HG03432 (cell line): ENCODE measurements around the gene TRIM26.
"Not testable (repeated sequence)": the region's sequence is repeated elsewhere in the genome, so short reads cannot be mapped to it uniquely, and the experiment has no call there.

Source experiments
- ATAC-seq: cut with Tn5 transposase; IDR thresholded peaks from one replicate; pipeline ENCODE4 v1.9.1; 2021; ENCODE audit warnings: mild to moderate bottlenecking, moderate library complexity; ENCODE audit not compliant: unreplicated experiment

The TRIM26 gene

DNA sequence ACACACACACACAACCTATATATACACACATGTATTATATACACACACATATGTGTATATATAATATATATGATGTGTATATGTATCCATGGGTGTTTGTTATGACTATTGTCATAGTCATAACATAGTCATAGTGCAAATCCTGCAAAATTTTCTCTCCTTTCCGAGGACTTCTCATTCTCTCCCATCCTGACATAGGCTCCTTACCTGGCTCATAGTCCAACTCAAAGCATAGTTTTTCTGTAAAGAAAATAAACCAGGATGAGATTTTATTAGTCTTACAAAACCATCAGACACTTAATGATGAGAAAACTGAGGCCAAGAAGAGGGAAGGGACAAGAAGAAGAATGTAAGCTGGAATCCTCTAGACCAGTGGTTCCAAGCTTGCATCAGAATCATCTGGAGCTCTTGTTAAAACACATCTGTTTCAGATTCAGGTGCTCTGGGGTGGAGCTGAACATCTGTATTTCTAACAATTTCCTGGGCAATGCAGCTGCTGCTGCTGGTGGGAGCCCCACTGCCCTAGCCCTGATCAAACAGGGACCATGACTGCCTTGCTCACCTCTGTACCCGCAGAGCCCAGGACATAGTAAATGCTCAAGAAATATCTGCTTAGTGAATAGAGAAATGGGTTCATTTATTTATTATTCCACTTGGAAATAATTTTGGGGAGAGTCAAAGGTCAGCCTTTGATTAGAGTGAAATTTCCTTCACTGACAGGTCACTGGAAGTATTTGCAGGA, 57.5 kb downstream of the TRIM26 start:
- ATAC-seq: no peak

DNA sequence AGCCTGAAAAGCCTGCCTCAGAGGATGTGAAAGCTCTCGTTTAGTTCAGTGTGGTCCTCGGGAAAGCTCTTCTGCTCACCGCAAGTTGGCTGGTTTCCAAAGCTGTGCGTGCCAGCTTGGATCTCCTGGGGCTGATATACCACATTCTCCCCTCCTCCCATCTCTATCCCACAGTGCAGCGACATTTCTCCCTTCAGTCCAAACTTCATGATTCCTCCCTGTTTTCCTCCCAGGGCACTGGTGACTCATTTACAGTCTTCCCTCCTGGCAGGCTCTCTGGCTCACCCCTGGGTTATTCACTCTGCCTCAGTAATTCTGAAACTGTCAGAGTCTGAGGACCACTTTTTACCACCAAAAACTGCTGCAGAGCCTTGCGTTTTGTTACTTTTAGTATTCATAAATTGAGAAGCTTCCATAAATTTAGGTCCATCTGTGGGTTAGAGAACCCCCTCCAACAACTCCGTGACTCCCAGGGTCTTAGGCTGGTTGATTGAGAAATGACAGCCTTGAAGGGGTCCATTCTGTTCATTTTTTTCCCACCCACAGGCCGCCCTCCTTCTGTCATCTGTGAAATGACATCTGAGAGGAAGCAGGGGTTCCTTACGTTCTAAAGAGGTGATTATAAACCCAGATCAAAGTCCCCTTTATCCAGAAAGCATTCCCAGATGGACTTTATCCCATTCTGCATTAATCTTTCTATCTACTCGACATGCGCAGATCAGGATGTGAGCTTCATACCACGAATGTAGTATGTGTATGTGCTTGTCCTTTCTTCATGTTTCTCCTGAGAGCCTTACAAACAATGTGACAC, 58.3 kb downstream of the TRIM26 start:
- ATAC-seq: no peak

DNA sequence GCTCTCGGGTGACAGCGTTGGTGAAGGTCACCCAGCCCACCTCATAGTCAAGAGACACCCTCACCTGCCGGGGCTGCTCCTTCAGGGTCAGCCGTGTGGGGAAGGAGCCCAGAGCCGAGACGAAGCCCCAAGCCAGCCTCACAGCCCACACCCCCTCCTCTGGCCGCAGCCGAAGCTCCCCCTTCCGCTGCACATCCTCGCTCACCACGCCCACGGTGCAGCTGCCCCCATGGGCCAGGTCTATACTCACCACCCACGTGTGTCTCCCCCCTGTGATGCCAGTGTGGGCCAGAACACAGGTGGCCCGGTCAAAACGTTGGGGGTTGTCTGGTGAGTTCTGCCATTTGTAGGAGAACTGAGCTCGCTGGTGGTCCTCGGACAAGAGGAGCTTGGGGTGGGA, 59.1 kb downstream of the TRIM26 start:
- ATAC-seq: no peak

DNA sequence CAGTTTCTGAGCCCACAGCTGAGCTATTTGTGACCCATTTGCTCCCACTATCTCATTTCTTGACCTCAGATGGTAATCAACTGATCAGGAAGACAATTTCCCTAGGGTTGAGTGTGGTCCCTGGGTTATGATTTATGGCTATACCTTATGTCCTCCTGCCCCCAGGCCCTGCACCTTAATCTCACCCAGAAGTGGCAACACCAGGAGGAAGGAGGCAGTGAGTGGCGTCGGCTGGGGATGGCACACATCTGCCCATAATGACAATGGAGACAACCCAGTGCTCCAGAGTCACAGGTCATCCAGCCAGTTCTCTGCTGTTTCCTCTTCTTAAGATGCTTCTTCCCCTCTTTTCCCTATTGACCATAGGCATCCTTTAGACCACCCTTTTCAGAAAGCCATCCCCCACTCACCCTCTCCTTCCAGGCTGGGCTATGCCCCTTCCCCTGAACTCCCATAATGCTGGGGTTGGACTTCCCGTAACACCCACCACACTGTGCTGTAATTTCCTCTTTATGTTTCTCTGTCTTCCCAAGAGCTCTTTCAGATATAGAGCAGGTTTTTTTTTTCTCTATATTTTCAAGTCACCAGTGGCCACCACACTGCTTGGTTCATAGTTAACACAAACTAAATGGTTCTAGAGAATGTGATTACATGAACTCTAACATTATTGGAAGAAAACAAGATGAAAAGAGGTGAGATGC, 60.1 kb downstream of the TRIM26 start:
- no peak for ATAC-seq

DNA sequence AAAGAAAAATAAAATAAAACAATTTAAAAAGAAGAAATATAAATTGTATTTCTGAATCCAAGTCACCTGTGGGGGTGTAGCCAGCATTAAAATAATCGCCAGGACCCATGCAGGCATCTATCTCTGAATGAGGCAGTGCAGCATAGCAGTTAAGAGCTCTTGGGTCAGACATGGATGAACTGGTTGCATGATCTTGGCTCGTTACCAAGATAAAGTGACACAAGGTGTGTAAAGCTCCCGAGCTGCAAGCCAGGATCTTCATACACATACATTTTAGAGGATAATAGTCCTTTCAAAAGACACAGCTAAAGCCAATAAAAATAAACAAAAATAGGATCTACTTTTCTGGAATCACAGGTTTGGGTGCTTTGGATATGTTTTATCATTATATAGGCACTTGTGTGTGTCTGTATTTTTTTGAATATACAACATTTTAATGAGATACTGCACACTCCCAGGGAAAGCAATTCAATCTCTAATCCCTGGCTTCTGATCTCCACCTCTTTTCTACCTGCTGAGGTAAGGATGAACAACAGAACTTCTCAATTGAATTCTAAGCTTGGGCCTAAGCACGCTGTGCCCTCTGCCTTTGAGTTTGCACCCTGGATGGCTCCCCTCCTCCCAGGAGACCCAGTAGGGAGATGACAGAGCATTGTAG, 61.1 kb downstream of the TRIM26 start:
- no peak for ATAC-seq

DNA sequence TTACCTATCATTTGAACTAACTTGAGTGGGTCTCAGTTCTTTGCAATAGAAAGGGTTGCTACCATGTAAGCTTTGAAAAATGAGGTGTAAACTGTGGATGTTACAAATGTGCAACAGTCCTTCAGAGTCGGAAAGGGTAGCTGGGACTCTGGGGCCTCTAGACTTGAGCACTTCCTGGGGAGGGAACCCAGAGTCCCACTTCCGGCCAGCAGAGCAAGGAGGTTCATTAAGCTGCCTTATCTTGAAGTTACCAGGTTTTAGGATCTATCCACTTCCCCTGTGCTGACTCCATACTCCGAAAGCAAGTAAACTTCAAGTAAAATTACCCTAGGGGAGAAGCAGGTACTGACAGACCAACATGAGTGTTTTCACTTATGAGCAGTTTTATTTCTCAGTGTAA, 61.6 kb downstream of the TRIM26 start:
- no peak for ATAC-seq

DNA sequence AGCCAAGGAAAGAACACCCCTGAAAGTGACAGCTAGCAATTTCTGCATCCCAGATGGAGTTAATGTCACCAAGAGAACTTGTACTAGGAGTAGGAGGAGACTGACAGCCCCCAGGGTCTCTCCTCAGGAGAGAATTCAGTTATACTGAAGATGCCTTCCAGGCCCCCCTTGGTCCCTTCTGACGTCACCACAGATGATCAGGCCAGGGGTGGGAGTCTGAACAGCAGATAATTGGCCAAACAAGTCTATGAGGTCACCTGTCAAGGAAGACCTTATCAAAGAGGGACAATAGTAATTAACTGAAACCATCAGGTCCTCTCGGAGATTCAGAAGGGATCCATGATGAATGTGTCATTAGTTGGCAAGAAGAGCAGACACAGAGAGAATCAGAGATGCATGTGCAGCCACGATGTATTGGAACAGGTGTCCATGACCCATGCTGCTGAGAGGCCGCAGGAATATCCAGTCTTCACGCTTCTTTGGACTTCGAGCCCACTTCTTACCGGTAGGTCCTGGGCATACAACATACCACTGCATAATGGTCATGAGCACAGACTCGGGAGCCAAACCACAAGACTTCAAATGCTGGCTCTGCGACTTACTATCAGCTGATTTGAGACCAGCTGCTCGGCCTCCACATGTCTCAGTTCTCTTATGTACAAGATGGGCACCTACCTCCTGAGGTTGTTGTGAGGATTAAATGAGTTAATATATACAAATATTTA, 62.4 kb downstream of the TRIM26 start:
- ATAC-seq: no peak

DNA sequence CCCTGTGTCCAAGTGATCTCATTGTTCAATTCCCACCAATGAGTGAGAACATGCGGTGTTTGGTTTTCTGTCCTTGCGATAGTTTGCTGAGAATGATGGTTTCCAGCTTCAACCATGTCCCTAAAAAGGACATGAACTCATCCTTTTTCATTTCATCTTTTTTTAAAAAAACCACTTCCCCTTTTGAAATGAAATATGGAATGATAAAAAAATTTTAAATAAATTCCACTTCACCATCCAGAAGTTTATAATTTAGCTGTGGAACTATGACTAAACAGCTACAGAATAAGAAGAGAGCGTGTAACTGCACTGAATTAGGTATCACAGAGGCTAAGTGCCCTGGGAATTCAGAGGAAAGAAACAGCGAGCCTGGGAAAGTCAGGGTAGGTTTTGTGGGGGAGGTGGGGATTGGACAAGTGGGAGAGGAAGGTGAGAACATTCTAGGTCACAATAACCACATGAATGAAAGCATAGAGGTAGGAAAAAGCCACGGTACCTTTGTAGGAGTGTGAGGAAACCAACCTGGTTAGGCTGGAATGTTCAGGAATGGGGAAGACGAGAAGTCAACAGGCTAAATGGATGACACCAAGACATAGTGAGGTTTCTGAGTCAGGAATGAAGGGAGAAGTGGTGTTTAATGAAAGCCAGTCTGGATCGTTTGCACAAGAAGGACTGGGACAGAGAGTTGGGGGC, 63.2 kb downstream of the TRIM26 start:
- ATAC-seq: no peak

DNA sequence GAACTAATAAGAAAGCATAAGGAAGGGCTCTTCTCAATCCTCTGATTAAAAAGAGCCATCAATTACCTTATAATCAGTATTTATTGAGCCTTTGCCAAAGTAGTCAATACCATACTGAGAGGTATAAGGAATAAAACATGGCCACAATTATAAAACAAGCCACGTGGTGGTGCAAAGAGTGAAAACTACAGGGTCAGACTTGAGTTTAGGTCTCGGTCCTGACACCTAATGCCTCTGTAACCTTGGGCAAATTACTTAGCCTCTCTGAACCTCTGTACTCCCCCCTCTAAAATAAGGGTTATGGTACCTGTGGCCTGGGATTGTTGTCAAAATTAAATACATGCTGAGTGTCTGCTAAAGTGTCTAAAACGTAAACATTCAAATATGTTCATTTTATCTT, 64.0 kb downstream of the TRIM26 start:
- no peak for ATAC-seq

DNA sequence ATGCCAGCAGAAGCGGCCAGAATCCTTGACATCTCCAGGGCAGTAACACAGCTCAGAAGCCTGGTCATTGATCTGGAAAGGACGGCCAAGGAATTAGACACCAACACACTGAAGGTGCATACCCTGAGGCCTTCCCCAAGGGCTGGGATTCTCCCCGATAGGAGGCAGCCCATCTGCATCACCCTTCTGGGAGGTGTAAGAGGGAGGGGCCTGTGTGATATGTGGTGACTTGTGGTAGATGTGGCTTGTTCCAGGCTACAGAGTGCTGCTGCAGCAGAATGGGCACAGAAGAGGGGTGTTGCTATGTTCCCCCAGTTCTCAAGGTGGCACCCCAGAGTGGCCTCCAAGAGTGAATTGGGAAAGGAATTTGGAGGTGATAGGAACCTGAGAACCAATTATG, 66.1 kb downstream of the TRIM26 start:
- no peak for ATAC-seq

DNA sequence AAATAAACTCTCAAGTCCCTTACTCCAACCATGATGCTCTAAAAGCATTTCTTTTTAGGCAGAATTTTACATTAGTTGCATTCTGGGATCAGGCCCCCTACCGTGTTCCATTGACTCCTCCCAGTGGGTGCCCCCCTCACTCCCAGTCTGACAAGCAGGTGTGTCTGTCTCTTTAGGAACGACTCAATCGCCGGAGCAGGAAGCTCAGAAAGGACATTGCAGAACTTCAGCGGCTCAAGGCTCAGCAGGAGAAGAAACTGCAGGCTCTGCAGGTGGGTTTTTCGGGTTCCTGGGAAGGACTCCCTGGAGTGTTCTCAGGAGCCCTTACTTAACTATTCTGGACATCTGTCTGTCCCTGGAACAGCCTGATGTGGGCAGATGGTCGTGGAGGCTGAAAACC, 67.4 kb downstream of the TRIM26 start:
- ATAC-seq: no peak

DNA sequence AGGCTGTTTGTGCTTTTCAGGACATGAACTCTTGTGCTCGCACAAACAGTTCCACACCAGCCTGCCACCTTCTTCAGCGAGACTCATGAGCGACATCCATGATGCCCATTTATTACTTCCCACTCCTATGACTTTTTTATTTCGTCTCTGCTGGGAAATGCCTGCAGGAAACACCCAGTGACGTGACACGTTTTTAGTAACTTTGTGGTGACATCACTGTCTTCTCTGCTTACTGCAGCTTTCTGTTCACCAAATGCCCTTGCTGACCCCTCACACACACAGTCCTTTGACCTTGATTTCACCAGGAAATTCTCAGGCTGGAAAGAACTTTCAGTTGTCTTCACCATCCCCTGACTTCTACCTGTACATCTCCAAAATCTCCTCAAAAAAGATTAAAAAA, 68.4 kb downstream of the TRIM26 start:
- ATAC-seq: no peak

DNA sequence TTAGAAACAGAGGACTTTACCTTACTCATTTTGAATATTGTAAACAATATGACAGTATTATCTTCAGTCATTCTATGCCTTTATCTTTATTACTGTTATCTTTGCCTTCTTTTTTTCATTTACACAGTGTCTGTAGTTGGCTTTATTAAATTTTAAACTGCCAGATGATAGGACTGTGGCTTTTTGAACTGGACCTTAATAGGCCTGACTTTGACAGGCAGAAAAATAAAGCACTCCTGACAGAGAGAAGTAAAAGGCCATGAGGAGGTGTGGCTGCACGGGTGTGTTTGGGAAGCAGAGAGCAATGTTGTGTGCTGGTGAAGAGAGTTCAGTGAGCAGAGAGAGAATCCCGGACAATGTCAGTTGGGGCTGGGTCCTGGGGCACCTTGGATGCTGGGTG, 69.4 kb downstream of the TRIM26 start:
- ATAC-seq: no peak

DNA sequence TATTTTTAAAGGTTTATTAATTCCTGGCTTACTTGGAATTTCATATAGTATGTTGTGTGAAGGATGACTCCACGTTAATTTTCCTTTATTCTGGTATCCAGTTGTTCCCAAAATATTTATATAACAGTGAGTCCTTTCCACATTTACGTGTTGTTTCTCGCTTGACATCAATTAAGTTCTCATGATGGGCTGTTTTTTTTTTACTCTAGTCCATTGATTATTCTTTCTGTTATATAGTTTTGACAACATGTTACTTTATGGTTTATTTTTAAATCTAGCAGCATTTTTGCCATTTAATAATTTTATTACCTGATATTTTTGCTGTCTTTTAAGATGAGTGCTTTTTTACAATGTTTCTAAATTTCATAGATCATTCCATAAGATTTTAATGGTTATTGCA, 70.5 kb downstream of the TRIM26 start:
- ATAC-seq: no peak

DNA sequence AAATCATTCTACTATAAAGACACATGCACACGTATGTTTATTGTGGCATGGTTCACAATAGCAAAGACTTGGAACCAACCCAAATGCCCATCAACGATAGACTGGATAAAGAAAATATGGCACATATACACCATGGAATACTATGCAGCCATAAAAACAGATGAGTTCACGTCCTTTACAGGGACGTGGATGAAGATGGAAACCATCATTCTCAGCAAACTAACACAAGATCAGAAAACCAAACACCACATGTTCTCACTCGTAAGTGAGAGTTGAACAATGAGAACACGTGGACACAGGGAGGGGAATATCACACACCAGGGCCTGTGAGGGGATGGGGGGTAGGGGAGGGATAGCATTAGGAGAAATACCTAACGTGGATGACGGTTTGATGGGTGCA, 73.0 kb downstream of the TRIM26 start:
- not testable (repeated sequence) for ATAC-seq

DNA sequence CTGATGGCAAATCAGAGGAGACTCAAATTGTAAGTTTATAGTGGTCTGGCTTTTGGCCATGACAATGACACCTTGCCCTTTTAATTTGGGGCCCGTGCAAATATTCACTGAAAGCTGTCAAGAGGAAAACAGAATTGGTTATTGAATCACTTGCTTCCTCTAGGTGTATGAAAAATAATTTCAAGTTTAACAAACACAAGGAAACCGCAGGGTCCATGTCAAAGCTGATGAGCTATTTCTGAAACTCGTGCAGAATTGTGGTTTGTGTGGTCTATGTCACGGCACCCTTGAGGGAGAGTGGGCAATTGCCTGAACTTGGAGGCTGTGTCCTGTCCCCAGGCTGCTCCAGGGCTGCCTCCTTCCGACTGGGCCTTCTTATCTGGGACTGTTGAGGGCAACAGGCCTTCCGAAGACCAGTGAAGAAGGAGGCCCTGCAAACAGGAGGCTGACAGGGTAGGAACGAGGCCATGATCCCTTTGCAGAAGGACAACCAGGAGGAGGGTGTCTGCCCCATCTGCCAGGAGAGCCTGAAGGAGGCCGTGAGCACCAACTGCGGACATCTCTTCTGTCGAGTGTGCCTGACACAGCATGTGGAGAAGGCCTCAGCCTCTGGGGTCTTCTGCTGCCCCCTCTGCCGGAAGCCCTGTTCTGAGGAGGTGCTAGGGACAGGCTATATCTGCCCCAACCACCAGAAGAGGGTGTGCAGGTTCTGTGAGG, 76.5 kb downstream of the TRIM26 start:
- no peak for ATAC-seq

DNA sequence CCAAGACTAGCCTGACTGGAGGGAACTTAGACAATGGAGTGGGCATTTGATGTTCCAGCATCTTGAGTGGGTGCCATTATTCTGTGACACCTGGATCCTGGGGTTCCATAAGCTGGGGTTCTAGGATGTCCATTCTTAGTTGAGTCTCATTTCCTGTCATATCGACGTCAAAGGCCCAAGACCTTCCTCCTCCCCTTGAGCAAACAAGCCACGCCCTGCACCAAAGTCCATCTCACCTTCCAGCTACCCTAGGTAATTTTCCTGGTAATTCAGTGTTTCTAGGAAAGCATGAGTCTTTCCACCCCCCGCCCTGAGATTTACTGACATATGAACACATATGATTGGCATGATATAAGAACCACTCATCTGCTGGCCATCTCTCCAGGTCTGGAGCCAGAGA, 77.4 kb downstream of the TRIM26 start, which contains the start of gene TRIM40:
TRIM40 (plus strand) TSS at position 384 of the 400 bp plus-strand sequence. CDS start 897 bp downstream, outside the sequence.
- ATAC-seq: no peak

DNA sequence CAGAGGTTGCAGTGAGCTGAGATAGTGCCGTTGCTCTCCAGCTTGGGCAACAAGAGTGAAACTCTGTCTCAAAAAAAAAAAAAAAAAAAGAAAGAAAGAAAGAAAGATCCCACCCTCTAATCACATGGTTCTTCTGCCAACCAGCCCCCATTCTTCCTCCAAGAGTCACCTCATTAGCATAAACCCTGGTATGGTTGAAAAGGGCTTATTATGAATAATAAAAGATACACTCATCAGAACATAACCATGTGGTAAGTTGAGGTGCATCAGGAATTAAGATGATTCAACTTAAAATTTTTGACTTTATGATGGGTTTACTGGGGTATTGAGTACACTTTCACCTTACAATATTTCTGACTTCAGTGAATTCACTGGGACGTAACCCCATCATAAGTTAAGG, 78.1 kb downstream of the TRIM26 start:
- ATAC-seq: no peak
